HepG2 (cell line): ENCODE measurements around the gene ATP8B1. TPM values are rescaled to one million over a fixed set of nuclear protein-coding genes. Genes with fewer than 3 reads are reported as not detected.
A peak's percentile ranks its signal among the peaks of the same experiment; 100 is the strongest.

Source experiments
- CC2D1A ChIP-seq: sonication (generic); formaldehyde crosslinking; IDR thresholded peaks from 2 replicates; pipeline ENCODE4 v1.8.1; 2023; ENCODE audit warnings: mild to moderate bottlenecking, missing genetic modification reagents
- EED ChIP-seq: sonication (generic); formaldehyde crosslinking; IDR thresholded peaks from 2 replicates; pipeline ENCODE4 v1.5.0; 2020; ENCODE audit warnings: mild to moderate bottlenecking, missing genetic modification reagents
- FOXM1 ChIP-seq: sonication (generic); formaldehyde crosslinking; IDR thresholded peaks from 2 replicates; pipeline ENCODE4 v1.5.0; 2020; ENCODE audit warnings: missing genetic modification reagents
- FOXO1 ChIP-seq: sonication (generic); formaldehyde crosslinking; IDR thresholded peaks from 2 replicates; pipeline ENCODE4 v1.4.0; 2020; ENCODE audit warnings: missing genetic modification reagents
- GABPB1 ChIP-seq: IDR thresholded peaks from 2 replicates; pipeline ENCODE4 v1.6.1; 2016; ENCODE audit warnings: mild to moderate bottlenecking, missing genetic modification reagents, moderate library complexity, missing compliant biosample characterization
- HHEX ChIP-seq: IDR thresholded peaks from 2 replicates; pipeline ENCODE4 v1.6.1; 2016; ENCODE audit warnings: control low read depth
- HNRNPL ChIP-seq: fragments of 200-400 bp; formaldehyde crosslinking; IDR thresholded peaks from 2 replicates; pipeline ENCODE4 v1.6.1; 2017; ENCODE audit warnings: mild to moderate bottlenecking, low read depth, low read length
- HOXD1 ChIP-seq: sonication (generic); formaldehyde crosslinking; IDR thresholded peaks from 2 replicates; pipeline ENCODE4 v1.5.0; 2020; ENCODE audit warnings: missing genetic modification reagents
- KDM6A ChIP-seq: IDR thresholded peaks from 2 replicates; pipeline ENCODE4 v1.6.1; 2016; ENCODE audit warnings: low read depth
- MAX ChIP-seq: IDR thresholded peaks from 2 replicates; pipeline ENCODE4 v1.6.1; 2012; ENCODE audit warnings: inconsistent platforms
- MTA1 ChIP-seq: sonication (generic); formaldehyde crosslinking; IDR thresholded peaks from 2 replicates; pipeline ENCODE4 v1.4.0; 2020; ENCODE audit warnings: missing genetic modification reagents, mild to moderate bottlenecking, borderline replicate concordance
- RNF2 ChIP-seq: fragments of 450-650 bp; conservative IDR thresholded peaks from 2 replicates; pipeline ENCODE4 v1.6.1; 2016; ENCODE audit warnings: low read depth
- SALL2 ChIP-seq: sonication (generic); formaldehyde crosslinking; IDR thresholded peaks from 2 replicates; pipeline ENCODE4 v1.8.1; 2023; ENCODE audit warnings: mild to moderate bottlenecking, missing genetic modification reagents, inconsistent platforms
- SMC3 ChIP-seq: IDR thresholded peaks from 2 replicates; pipeline ENCODE4 v1.6.1; 2011; ENCODE audit warnings: low read length, improper control_type of control experiment
- TCF7L2 ChIP-seq: IDR thresholded peaks from 2 replicates; pipeline ENCODE4 v1.6.1; 2011; ENCODE audit warnings: mild to moderate bottlenecking, low read depth, low read length, moderate library complexity
- ZBTB7B ChIP-seq: sonication (generic); formaldehyde crosslinking; IDR thresholded peaks from 2 replicates; pipeline ENCODE4 v1.4.0; 2020; ENCODE audit warnings: missing genetic modification reagents
- ZNF577 ChIP-seq: sonication (generic); formaldehyde crosslinking; IDR thresholded peaks from 2 replicates; pipeline ENCODE4 v1.4.0; 2020; ENCODE audit warnings: mild to moderate bottlenecking, low read depth, missing genetic modification reagents, borderline replicate concordance
- ZNF605 ChIP-seq: sonication (generic); formaldehyde crosslinking; IDR thresholded peaks from 2 replicates; pipeline ENCODE4 v1.8.0; 2022; ENCODE audit warnings: mild to moderate bottlenecking, missing genetic modification reagents
- ZNF614 ChIP-seq: IDR thresholded peaks from 2 replicates; pipeline ENCODE4 v1.6.1; 2018; ENCODE audit warnings: missing biosample characterization, missing genetic modification reagents, inconsistent platforms, borderline replicate concordance
- ZNF724P ChIP-seq: sonication (generic); formaldehyde crosslinking; IDR thresholded peaks from 2 replicates; pipeline ENCODE4 v1.8.0; 2022; ENCODE audit warnings: missing genetic modification reagents, borderline replicate concordance
- ZNF839 ChIP-seq: sonication (generic); formaldehyde crosslinking; IDR thresholded peaks from 2 replicates; pipeline ENCODE4 v1.4.0; 2020; ENCODE audit warnings: missing genetic modification reagents, mild to moderate bottlenecking, borderline replicate concordance
- ZSCAN12 ChIP-seq: sonication (generic); formaldehyde crosslinking; IDR thresholded peaks from 2 replicates; pipeline ENCODE4 v1.9.0; 2021; ENCODE audit warnings: mild to moderate bottlenecking, missing genetic modification reagents
- polyA plus RNA-seq, 8 experiments: library from polyadenylated mRNA; depleted of rRNA in 3 of 8; stranded (reverse) in 7 of 8; unstranded in 1 of 8; fragments of >200 nt; fragmentation: Illumina TruSeq in 4 of 8; extraction: Trizol in 4 of 8; gene quantifications; 2 replicates each; pipeline versions ENCODE4 v1.2.1 to v1.2.3, GENCODE V29; 2011 to 2016; ENCODE audit warnings: low read depth in 4 of 8, missing spikeins in 1 of 8, mixed read lengths in 1 of 8; ENCODE audit not compliant: insufficient read depth in 1 of 8
- total RNA-seq, 5 experiments: library from RNA; depleted of rRNA; stranded (reverse); fragments of >200 nt; fragmentation: Illumina TruSeq; extraction: Trizol; gene quantifications; 2 replicates each; pipeline ENCODE4 v1.2.3, GENCODE V29; 2016; ENCODE audit warnings: low read depth in 1 of 5
- TF ChIP-seq, protein P1 (sequence below): fragments of 450-650 bp; IDR thresholded peaks from 2 replicates; pipeline ENCODE4 v1.6.1; 2017; ENCODE audit warnings: mild to moderate bottlenecking
- TF ChIP-seq, protein P2 (sequence below): sonication (generic); formaldehyde crosslinking; IDR thresholded peaks from 2 replicates; pipeline ENCODE4 v1.4.0; 2020; ENCODE audit warnings: mild to moderate bottlenecking, missing genetic modification reagents
- TF ChIP-seq, protein P3 (sequence below): sonication (generic); formaldehyde crosslinking; IDR thresholded peaks from 2 replicates; pipeline ENCODE4 v1.5.0; 2020; ENCODE audit warnings: mild to moderate bottlenecking, missing genetic modification reagents

ATP8B1 gene
- total and polyA plus RNA-seq, 2 of the 13 experiments (the other 11 are each of a cell fraction or from before 2014, with no cell fraction given) = 2.8 to 4.0 TPM

- TF ChIP-seq TCF7L2 (no peak), EED (CRISPR knock-in tag) (no peak), ZNF839 (0 out of 2 replicates have a peak, but pooled peaks have one; percentile 31), RNF2 (peak; percentile 64; the same call in 1 of the 2 replicates), HNRNPL (no peak), ZSCAN12 (0 out of 2 replicates have a peak, but pooled peaks have one; percentile 76), SMC3 (no peak), ZNF724P (CRISPR knock-in tag) (no peak), KDM6A (CRISPR knock-in tag) (peak; percentile 67; the same call in 1 of the 2 replicates), HHEX (no peak), ZNF605 (peak; percentile 82), GABPB1 (CRISPR knock-in tag) (0 out of 2 replicates have a peak, but pooled peaks have one; percentile 17), CC2D1A (CRISPR knock-in tag) (no peak), SALL2 (CRISPR knock-in tag) (peak; percentile 74; the same call in 1 of the 2 replicates), FOXM1 (CRISPR knock-in tag) (no peak), ZNF614 (CRISPR knock-in tag) (no peak), HOXD1 (CRISPR knock-in tag) (peak; percentile 71; the same call in 1 of the 2 replicates), MAX (peak; percentile 98), MTA1 (CRISPR knock-in tag) (no peak), ZBTB7B (0 out of 2 replicates have a peak, but pooled peaks have one; percentile 54), FOXO1 (CRISPR knock-in tag) (peak; percentile 82), ZNF577 (CRISPR knock-in tag) (no peak)
- TF ChIP-seq, protein P1, sequence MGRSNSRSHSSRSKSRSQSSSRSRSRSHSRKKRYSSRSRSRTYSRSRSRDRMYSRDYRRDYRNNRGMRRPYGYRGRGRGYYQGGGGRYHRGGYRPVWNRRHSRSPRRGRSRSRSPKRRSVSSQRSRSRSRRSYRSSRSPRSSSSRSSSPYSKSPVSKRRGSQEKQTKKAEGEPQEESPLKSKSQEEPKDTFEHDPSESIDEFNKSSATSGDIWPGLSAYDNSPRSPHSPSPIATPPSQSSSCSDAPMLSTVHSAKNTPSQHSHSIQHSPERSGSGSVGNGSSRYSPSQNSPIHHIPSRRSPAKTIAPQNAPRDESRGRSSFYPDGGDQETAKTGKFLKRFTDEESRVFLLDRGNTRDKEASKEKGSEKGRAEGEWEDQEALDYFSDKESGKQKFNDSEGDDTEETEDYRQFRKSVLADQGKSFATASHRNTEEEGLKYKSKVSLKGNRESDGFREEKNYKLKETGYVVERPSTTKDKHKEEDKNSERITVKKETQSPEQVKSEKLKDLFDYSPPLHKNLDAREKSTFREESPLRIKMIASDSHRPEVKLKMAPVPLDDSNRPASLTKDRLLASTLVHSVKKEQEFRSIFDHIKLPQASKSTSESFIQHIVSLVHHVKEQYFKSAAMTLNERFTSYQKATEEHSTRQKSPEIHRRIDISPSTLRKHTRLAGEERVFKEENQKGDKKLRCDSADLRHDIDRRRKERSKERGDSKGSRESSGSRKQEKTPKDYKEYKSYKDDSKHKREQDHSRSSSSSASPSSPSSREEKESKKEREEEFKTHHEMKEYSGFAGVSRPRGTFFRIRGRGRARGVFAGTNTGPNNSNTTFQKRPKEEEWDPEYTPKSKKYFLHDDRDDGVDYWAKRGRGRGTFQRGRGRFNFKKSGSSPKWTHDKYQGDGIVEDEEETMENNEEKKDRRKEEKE = no peak
- TF ChIP-seq, protein P2, sequence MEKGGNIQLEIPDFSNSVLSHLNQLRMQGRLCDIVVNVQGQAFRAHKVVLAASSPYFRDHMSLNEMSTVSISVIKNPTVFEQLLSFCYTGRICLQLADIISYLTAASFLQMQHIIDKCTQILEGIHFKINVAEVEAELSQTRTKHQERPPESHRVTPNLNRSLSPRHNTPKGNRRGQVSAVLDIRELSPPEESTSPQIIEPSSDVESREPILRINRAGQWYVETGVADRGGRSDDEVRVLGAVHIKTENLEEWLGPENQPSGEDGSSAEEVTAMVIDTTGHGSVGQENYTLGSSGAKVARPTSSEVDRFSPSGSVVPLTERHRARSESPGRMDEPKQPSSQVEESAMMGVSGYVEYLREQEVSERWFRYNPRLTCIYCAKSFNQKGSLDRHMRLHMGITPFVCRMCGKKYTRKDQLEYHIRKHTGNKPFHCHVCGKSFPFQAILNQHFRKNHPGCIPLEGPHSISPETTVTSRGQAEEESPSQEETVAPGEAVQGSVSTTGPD (CRISPR knock-in tag) = no peak
- TF ChIP-seq, protein P3, sequence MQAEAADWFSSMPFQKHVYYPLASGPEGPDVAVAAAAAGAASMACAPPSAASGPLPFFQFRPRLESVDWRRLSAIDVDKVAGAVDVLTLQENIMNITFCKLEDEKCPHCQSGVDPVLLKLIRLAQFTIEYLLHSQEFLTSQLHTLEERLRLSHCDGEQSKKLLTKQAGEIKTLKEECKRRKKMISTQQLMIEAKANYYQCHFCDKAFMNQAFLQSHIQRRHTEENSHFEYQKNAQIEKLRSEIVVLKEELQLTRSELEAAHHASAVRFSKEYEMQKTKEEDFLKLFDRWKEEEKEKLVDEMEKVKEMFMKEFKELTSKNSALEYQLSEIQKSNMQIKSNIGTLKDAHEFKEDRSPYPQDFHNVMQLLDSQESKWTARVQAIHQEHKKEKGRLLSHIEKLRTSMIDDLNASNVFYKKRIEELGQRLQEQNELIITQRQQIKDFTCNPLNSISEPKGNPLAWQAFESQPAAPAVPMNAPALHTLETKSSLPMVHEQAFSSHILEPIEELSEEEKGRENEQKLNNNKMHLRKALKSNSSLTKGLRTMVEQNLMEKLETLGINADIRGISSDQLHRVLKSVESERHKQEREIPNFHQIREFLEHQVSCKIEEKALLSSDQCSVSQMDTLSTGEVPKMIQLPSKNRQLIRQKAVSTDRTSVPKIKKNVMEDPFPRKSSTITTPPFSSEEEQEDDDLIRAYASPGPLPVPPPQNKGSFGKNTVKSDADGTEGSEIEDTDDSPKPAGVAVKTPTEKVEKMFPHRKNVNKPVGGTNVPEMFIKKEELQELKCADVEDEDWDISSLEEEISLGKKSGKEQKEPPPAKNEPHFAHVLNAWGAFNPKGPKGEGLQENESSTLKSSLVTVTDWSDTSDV (CRISPR knock-in tag) = no peak
Observed at GRCh38 chr18:57772387-57772799, 30.7 kb downstream of the ATP8B1 start (continued).
